Transverse colon (tissue), 3 donors: Measurements from ENCODE around the gene METTL17.
A peak's percentile ranks its signal among the peaks of the same experiment; 100 is the strongest.

ENCODE experiments used
- POLR2A ChIP-seq: fragments of 450-650 bp; IDR thresholded peaks from one replicate; pipeline ENCODE4 v1.6.1; 2016; ENCODE audit warnings: antibody characterized with exemption, mild to moderate bottlenecking, moderate library complexity
- TF ChIP-seq, protein P1 (sequence below), 5 experiments: fragments of 200-600 bp in 3 of 5; fragments of 450-650 bp in 2 of 5; sonication (generic) in 3 of 5; IDR thresholded peaks; 1 replicate in 2 of 5; 2 replicates in 3 of 5; pipeline ENCODE4 v1.5.1; 2016 to 2017; ENCODE audit warnings: antibody characterized with exemption in 5 of 5, inconsistent platforms in 3 of 5, mild to moderate bottlenecking in 2 of 5, moderate library complexity in 1 of 5

DNA sequence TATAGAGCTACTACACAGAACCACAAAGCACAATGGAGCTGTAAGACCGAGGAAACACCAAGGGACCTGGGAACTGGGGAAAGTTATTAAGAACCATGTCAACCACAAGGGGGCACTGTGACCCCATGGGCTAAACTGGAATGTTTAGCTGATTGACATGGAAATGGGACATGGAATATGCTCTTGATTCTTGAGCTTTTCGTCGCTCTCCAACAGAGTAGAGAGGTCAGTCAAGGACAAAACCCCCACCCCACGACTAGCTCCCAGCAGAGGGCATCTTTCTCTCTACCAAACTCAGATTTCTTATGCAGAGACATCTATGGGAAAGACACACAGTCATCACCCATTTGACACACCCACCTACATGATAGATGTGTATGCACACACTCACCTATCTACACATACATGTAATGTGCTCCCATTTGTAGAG is 25.0 kb downstream of the METTL17 start:
- TF ChIP-seq, protein P1, sequence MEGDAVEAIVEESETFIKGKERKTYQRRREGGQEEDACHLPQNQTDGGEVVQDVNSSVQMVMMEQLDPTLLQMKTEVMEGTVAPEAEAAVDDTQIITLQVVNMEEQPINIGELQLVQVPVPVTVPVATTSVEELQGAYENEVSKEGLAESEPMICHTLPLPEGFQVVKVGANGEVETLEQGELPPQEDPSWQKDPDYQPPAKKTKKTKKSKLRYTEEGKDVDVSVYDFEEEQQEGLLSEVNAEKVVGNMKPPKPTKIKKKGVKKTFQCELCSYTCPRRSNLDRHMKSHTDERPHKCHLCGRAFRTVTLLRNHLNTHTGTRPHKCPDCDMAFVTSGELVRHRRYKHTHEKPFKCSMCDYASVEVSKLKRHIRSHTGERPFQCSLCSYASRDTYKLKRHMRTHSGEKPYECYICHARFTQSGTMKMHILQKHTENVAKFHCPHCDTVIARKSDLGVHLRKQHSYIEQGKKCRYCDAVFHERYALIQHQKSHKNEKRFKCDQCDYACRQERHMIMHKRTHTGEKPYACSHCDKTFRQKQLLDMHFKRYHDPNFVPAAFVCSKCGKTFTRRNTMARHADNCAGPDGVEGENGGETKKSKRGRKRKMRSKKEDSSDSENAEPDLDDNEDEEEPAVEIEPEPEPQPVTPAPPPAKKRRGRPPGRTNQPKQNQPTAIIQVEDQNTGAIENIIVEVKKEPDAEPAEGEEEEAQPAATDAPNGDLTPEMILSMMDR (IDR thresholded peaks at IDR 0.05) = peak; percentile 90 to 96 (median 94)
- no peak for TF ChIP-seq POLR2A
